Muscle layer of duodenum (tissue), 2 donors: Measurements from ENCODE around the gene RNF207.

Experiments
- H3K27ac ChIP-seq: one replicate; pipeline ENCODE4 v1.7.0; 2013; ENCODE audit warnings: mild to moderate bottlenecking, low read length
- H3K27me3 ChIP-seq: one replicate; pipeline ENCODE4 v1.7.0; 2013; ENCODE audit warnings: low read depth, mild to moderate bottlenecking, control low read depth, low read length
- H3K36me3 ChIP-seq, 2 donors: one replicate each; pipeline ENCODE4 v1.7.0; 2013; ENCODE audit warnings: low read length in 2 of 2, control low read depth in 1 of 2, mild to moderate bottlenecking in 1 of 2; ENCODE audit not compliant: insufficient read depth in 2 of 2, control insufficient read depth in 1 of 2
- H3K4me1 ChIP-seq, 2 donors: one replicate each; pipeline ENCODE4 v1.7.0; 2013; ENCODE audit warnings: low read length in 2 of 2, mild to moderate bottlenecking in 2 of 2, control low read depth in 1 of 2, moderate library complexity in 1 of 2; ENCODE audit not compliant: insufficient read depth in 2 of 2, control insufficient read depth in 1 of 2
- H3K4me3 ChIP-seq, 2 donors: one replicate each; pipeline ENCODE4 v1.7.0; 2013; ENCODE audit warnings: low read length in 2 of 2, low read depth in 1 of 2, mild to moderate bottlenecking in 1 of 2
- H3K9me3 ChIP-seq, 2 donors: one replicate each; pipeline ENCODE4 v1.7.0; 2013; ENCODE audit warnings: low read length in 2 of 2, control low read depth in 1 of 2, mild to moderate bottlenecking in 1 of 2; ENCODE audit not compliant: control insufficient read depth in 1 of 2
- donor health status: healthy.

Gene RNF207, protein sequence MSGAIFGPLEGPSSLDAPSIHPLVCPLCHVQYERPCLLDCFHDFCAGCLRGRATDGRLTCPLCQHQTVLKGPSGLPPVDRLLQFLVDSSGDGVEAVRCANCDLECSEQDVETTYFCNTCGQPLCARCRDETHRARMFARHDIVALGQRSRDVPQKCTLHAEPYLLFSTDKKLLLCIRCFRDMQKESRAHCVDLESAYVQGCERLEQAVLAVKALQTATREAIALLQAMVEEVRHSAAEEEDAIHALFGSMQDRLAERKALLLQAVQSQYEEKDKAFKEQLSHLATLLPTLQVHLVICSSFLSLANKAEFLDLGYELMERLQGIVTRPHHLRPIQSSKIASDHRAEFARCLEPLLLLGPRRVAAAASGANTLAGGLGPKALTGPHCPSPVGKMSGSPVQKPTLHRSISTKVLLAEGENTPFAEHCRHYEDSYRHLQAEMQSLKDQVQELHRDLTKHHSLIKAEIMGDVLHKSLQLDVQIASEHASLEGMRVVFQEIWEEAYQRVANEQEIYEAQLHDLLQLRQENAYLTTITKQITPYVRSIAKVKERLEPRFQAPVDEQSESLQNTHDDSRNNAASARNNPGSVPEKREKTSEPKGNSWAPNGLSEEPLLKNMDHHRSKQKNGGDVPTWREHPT

DNA sequence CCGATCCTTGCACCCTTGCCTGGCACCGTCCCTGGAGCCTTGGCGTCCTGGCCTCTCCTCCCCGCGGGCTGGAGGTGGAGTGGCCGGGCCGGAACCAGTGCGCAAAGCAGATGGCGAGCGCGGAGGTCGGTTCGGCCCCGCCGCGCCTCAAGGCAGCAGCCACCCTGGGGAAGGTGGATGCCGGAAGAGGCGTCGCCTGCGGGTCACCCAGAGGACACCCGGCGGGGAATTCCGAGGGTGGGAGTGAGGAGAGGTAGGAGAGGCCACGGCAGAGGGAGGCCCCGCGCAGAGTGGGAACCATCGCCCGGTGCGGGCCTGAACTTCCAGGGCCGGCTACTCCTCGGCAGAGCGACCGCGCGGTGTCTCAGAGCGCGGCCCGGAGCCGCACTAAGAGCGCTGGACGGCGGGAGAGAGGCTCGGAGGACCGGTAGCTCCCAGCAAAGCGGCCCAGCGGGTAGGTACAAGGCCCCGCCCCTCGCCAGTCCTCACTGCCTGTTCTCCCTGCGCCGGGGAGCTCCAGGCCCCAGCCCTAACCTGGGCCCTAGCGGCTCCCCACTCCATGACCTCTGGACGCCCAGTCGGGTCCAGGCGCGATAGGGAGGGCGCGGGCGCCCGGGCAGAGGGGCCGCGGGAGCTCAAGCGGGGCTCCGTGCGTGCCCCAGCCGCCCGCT lies at the start of gene RNF207:
RNF207 (plus strand) TSS at position 271 of the 671 bp plus-strand sequence. CDS start 417 bp downstream, outside the sequence.
- no peak within 1 kb of the TSS for H3K27ac ChIP-seq
- H3K9me3 ChIP-seq = no peaks in the 10 kb centered on the region
- H3K36me3 ChIP-seq = no peaks in the 10 kb centered on the region
- peaks cover 0 to 48% of the 10 kb centered on the region in 2 donors for H3K4me1 ChIP-seq
- peak within 1 kb of the TSS; percentile 49 to 76 for H3K4me3 ChIP-seq
- peaks cover 6% of the 10 kb centered on the region for H3K27me3 ChIP-seq

DNA sequence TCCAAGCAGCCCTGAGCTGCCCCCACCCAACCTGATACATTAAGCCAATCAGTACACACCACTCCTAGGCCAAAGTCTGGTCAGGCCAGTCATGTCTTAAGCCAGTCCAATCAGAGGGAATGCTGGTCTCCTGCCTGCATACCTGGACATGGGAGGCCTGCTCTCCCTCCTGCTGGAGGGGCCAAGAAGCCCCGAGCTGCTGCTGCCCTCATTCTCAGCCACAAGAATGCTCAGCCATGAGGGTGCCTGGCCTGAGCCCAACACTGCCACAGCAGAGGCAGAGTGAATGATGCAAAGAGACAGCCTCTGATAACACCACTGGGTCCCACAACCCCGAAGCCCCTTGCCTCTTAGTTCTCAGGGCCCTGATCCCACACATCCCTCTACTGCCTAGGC lies 48.8 kb upstream of the RNF207 start:
- no peak overlapping the region for H3K4me3 ChIP-seq
- H3K4me1 ChIP-seq = no peaks in the 10 kb centered on the region
- no peak overlapping the region for H3K27ac ChIP-seq
- H3K9me3 ChIP-seq = no peaks in the 10 kb centered on the region
- H3K36me3 ChIP-seq = no peaks in the 10 kb centered on the region
- peaks cover 6% of the 10 kb centered on the region for H3K27me3 ChIP-seq

DNA sequence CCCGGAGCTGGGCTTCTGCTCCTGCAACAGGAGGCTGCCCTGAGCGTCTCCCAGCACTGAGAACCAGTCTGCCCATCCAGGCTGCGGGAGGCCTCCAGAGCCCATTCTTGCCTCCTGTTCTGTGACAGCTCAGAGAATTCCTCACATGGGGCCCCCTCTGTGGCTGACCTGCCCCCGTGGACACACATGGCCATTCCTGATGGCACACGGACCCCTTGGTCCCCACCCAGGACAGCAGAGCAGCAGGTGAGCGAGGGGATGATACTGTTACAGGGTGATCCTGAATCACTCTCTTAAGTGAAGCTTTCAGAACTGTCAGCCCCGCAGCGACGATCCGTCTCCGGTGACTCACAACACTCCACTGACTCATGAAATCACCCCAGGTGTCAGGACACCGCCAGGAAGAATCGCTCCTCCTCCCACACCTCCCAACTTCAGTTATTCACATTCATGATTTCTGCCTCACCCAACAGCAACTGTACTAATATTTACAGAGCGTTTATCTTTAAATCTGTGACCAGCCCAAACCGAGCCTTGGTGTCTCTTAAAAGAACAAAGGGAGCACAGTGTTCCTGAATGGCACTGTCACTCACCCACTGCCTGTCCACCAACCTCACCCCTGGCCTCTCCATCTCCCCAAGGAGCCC lies 48.3 kb upstream of the RNF207 start:
- Histone ChIP-seq H3K4me1 (no peaks in the 10 kb centered on the region), H3K4me3 (no peak overlapping the region), H3K36me3 (no peaks in the 10 kb centered on the region), H3K27ac (no peak overlapping the region), H3K9me3 (no peaks in the 10 kb centered on the region), H3K27me3 (peaks cover 6% of the 10 kb centered on the region)

DNA sequence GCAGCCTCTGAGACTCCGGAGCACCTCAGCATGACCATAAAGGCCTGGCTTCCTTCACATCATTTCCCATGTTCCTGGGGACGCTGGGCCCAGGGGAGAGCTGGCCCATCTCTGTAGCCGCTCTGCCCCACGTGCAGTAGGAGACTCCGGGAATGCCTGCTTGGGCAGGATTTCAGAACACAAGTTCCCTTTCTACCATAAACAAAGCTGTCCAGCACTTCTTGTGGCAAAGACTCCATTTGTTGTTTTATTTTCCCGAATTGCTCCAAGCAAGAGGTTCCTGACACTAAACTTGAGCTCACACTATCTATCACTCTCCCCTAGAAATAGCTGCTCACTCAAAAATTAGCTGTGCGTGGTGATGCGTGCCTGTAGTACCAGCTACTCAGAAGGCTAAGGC lies 47.7 kb upstream of the RNF207 start:
- Histone ChIP-seq H3K4me1 (no peaks in the 10 kb centered on the region), H3K27ac (no peak overlapping the region), H3K27me3 (peaks cover 6% of the 10 kb centered on the region), H3K4me3 (no peak overlapping the region), H3K36me3 (no peaks in the 10 kb centered on the region), H3K9me3 (no peaks in the 10 kb centered on the region)

DNA sequence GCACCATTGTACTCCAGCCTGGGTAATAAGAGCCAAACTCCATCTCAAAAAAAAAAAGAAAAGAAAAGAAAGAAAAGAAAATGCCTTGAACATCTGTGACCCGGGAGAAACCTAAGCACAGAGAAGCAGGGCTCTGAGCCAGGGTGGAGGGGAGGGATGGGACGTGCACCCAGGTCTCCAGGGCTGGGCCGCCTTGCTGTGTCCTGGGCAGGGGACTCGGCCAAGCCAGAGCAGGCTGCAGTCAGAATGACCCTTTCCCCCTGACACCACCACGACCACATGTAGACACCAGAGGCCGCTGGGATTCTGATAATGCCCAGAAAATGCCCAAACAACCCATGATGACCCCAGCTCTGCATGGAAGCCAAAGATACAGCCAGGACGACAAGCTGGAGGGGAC lies 43.6 kb upstream of the RNF207 start:
- no peaks in the 10 kb centered on the region for H3K4me1 ChIP-seq
- no peaks in the 10 kb centered on the region for H3K9me3 ChIP-seq
- no peaks in the 10 kb centered on the region for H3K36me3 ChIP-seq
- H3K4me3 ChIP-seq = no peak overlapping the region
- H3K27me3 ChIP-seq = peaks cover 6% of the 10 kb centered on the region
- no peak overlapping the region for H3K27ac ChIP-seq

DNA sequence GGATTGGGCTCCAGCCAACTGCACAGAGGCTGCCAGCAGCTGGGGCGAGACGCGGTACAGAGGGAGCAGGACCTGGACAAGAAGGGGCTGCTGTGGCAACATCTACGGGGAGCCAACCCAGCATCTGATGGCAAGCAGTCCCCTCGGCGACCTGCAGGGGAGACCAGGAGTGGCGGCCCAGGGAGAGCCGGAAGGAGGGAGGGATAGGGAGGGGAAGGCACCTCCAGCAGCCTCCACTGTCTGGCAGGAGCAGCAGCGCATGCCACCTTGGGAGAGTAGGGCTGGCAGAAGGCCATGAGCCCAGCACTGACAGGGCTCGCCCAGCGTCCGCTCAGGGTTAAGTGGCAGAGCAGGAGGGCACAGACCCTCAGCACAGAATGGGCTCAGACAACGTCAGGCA lies 43.1 kb upstream of the RNF207 start:
- no peak overlapping the region for H3K4me3 ChIP-seq
- H3K36me3 ChIP-seq = no peaks in the 10 kb centered on the region
- peaks cover 6% of the 10 kb centered on the region for H3K27me3 ChIP-seq
- no peak overlapping the region for H3K27ac ChIP-seq
- no peaks in the 10 kb centered on the region for H3K9me3 ChIP-seq
- no peaks in the 10 kb centered on the region for H3K4me1 ChIP-seq

DNA sequence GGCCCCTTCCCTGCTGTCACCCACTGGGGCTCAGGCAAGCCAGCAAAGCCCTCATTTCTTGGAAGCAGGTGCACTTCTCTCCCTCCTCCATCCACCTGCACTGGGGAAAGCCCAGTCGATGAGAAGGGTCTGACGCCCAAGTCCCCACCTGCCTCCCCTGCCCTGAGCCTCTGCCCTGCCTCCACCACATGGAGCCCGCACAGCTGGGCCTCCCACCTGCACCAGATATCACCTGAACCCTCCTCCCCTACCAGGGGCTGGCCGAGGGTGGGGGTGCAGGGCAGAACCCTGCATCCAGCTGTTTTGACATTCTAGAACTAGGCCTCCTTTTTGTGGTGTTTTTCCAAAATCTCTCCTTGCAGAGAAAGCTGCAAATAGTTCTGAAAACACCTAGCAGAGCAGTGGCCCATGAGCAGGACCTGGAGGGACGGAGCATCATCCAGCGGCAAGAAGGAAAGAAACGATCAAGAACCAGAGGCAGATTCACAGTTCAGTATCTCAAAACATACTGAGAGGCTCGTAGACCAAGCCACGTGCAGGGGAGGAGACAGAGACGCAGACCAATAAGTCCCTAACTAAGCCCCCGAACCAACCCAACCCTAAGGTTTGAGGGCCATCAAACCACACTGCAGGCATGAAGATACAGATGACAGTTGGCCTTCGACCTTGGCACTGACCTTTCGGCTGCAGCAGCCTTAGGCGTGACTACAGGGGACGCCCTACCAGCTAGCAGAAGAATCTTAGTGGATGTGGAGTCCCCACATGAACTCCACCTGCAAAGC lies 42.5 kb upstream of the RNF207 start:
- Histone ChIP-seq H3K27me3 (peaks cover 6% of the 10 kb centered on the region), H3K4me3 (no peak overlapping the region), H3K9me3 (no peaks in the 10 kb centered on the region), H3K36me3 (no peaks in the 10 kb centered on the region), H3K27ac (no peak overlapping the region), H3K4me1 (no peaks in the 10 kb centered on the region)

DNA sequence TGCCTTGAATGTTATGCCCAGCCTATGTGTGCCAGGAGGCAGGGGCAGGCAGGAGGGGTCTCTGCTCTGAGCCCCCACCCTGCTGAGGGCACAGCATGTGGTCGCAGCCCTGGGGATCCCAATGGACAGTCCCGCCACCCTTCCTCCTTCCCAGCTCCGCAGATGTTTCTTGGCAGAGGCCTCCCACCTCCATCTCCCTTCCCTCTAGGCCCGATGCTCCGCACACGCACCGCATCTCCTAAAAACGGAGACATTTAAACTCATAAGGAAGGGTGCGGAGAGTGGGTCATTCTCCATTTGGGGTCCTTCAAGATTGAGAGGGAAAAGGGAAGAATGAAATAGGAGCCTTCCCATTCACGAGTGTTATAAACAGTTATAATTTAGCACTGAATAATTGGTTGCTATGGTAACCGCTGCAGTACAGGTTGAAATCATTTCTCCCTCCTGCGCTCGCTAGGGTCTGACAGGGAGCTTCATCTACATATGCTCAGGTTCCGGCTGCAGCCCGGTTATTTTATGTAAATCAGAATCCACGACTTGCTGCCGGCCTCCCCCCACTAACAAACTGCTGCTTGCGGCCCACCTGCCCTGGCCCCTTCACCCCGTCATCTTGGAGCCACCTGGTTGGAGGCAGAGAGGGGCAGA lies 41.8 kb upstream of the RNF207 start:
- H3K4me1 ChIP-seq = no peaks in the 10 kb centered on the region
- no peak overlapping the region for H3K27ac ChIP-seq
- H3K27me3 ChIP-seq = peaks cover 6% of the 10 kb centered on the region
- no peaks in the 10 kb centered on the region for H3K9me3 ChIP-seq
- no peaks in the 10 kb centered on the region for H3K36me3 ChIP-seq
- H3K4me3 ChIP-seq = no peak overlapping the region

DNA sequence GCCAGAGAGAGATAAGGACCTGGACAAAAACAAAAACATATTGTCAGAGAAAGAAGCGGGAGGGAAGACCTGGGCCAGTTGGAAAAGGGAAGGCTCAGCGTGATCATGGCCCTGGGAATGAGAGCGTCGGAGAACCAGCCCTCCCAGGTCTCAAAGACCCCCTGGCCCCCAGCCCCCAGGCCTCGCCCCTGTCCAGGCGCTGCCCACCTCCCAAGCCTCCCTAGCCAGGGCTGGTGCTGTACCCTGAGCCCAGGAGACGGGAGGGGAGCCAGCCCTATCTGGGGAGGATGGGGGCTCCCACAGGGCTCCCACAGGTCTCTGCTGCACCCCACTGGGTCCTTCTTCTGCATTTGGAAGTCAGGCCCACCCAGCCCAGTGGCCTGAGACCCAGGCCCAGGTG lies 40.9 kb upstream of the RNF207 start:
- Histone ChIP-seq H3K27ac (no peak overlapping the region), H3K9me3 (no peaks in the 10 kb centered on the region), H3K27me3 (peaks cover 6% of the 10 kb centered on the region), H3K4me3 (no peak overlapping the region), H3K4me1 (no peaks in the 10 kb centered on the region), H3K36me3 (no peaks in the 10 kb centered on the region)

DNA sequence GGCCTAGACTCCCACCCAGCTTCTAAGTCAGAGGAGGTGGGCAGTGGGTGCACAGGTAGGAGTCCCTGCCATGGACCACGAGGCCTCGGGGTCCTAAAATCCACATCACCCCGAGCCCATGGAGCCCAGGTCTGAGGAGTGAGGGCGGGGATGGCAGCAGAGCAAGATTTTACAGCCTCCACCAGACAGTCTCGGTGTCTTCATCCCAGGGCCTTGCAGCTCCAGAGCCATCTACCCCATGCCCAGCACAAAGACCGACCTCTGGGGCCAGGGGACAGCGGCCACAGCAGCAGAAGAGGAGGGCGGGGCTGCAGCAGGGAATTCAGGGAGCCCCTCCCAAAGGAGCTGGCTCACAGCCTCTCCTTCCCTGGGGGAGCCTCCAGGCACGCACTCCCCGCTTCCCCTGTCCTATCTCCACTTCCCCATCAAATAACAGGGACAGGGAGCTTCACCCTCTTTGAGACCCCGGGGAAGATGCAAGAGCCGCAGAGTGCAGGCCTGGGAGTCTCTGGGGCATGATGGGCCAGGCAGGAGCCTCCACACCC lies 40.4 kb upstream of the RNF207 start:
- H3K27me3 ChIP-seq = peaks cover 6% of the 10 kb centered on the region
- no peak overlapping the region for H3K4me3 ChIP-seq
- H3K27ac ChIP-seq = no peak overlapping the region
- H3K4me1 ChIP-seq = no peaks in the 10 kb centered on the region
- no peaks in the 10 kb centered on the region for H3K9me3 ChIP-seq
- no peaks in the 10 kb centered on the region for H3K36me3 ChIP-seq
